ENCODE results near the gene ZDHHC7. TPM values are rescaled to one million over a fixed set of nuclear protein-coding genes. Genes with fewer than 3 reads are reported as not detected.

ZDHHC7 gene
- total and polyA plus RNA-seq, 4 donors = 2.5 to 14.9 (median 12.1) TPM

GRCh38 chr16:85045641-85046471 is 34.5 kb upstream of the ZDHHC7 start (continued):
- no peak for TF ChIP-seq REST (IDR thresholded peaks at IDR 0.05)
- no peak for TF ChIP-seq NR2F2 (IDR thresholded peaks at IDR 0.05)
- no peak for TF ChIP-seq FOXA1 (IDR thresholded peaks at IDR 0.05)
- TF ChIP-seq TAF1 (conservative IDR thresholded peaks at IDR 0.05) = no peak
- no peak for TF ChIP-seq FOXA2 (IDR thresholded peaks at IDR 0.05)
- no peak for TF ChIP-seq SP1 (IDR thresholded peaks at IDR 0.05)
- no peak for TF ChIP-seq YY1 (IDR thresholded peaks at IDR 0.05)
- TF ChIP-seq JUND (IDR thresholded peaks at IDR 0.05) = no peak

- Histone ChIP-seq H3K4me1 (ENCODE audit: control insufficient read depth in 4 of 4, insufficient read depth in 4 of 4, low read length in 3 of 4) (peaks cover 0 to 3% (median 0%) of the 10 kb centered on the region in 4 donors), H3K9me3 (ENCODE audit: control insufficient read depth in 4 of 4, low read length in 3 of 4) (no peaks in the 10 kb centered on the region), H3K4me3 (ENCODE audit: low read depth in 1 of 3, low read length in 3 of 3) (no peak overlapping the region), H3K27ac (ENCODE audit: low read depth in 1 of 2, low read length in 2 of 2) (no peak overlapping the region), H3K9ac (ENCODE audit: low read depth in 1 of 2, low read length in 2 of 2) (no peak overlapping the region), H3K27me3 (ENCODE audit: control insufficient read depth in 4 of 4, insufficient read depth in 4 of 4, low read length in 3 of 4) (no peaks in the 10 kb centered on the region), H3K36me3 (ENCODE audit: control insufficient read depth in 4 of 4, insufficient read depth in 3 of 4, low read depth in 1 of 4, low read length in 3 of 4) (no peaks in the 10 kb centered on the region)
- DNase-seq (ENCODE audit: low spot score) = no peak
- TF ChIP-seq, protein P1, sequence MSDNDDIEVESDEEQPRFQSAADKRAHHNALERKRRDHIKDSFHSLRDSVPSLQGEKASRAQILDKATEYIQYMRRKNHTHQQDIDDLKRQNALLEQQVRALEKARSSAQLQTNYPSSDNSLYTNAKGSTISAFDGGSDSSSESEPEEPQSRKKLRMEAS (IDR thresholded peaks at IDR 0.05) = no peak
- no peak for TF ChIP-seq SP1 (IDR thresholded peaks at IDR 0.05)
- no peak for TF ChIP-seq ATF3 (IDR thresholded peaks at IDR 0.05)
- TF ChIP-seq FOXA2 (IDR thresholded peaks at IDR 0.05) = no peak
- TF ChIP-seq HNF4G (IDR thresholded peaks at IDR 0.05) = no peak
- no peak for TF ChIP-seq HNF4A (conservative IDR thresholded peaks at IDR 0.05)
- no peak for TF ChIP-seq REST (IDR thresholded peaks at IDR 0.05)
- no peak for TF ChIP-seq EGR1 (IDR thresholded peaks at IDR 0.05; ENCODE audit: low read depth in 2 of 2)
- TF ChIP-seq, protein P2, sequence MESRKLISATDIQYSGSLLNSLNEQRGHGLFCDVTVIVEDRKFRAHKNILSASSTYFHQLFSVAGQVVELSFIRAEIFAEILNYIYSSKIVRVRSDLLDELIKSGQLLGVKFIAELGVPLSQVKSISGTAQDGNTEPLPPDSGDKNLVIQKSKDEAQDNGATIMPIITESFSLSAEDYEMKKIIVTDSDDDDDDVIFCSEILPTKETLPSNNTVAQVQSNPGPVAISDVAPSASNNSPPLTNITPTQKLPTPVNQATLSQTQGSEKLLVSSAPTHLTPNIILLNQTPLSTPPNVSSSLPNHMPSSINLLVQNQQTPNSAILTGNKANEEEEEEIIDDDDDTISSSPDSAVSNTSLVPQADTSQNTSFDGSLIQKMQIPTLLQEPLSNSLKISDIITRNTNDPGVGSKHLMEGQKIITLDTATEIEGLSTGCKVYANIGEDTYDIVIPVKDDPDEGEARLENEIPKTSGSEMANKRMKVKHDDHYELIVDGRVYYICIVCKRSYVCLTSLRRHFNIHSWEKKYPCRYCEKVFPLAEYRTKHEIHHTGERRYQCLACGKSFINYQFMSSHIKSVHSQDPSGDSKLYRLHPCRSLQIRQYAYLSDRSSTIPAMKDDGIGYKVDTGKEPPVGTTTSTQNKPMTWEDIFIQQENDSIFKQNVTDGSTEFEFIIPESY (IDR thresholded peaks at IDR 0.05) = no peak
- no peak for TF ChIP-seq TAF1 (conservative IDR thresholded peaks at IDR 0.05)
- no peak for TF ChIP-seq JUND (IDR thresholded peaks at IDR 0.05)
- TF ChIP-seq YY1 (IDR thresholded peaks at IDR 0.05) = no peak
- no peak for TF ChIP-seq FOXA1 (IDR thresholded peaks at IDR 0.05)
- no peak for TF ChIP-seq RXRA (IDR thresholded peaks at IDR 0.05)
- TF ChIP-seq GABPA (IDR thresholded peaks at IDR 0.05 in 1 of 2, conservative IDR thresholded peaks at IDR 0.05 in 1 of 2) = no peak
- no peak for TF ChIP-seq RAD21 (IDR thresholded peaks at IDR 0.05)
- no peak for TF ChIP-seq NR2F2 (IDR thresholded peaks at IDR 0.05)
- TF ChIP-seq, protein P3, sequence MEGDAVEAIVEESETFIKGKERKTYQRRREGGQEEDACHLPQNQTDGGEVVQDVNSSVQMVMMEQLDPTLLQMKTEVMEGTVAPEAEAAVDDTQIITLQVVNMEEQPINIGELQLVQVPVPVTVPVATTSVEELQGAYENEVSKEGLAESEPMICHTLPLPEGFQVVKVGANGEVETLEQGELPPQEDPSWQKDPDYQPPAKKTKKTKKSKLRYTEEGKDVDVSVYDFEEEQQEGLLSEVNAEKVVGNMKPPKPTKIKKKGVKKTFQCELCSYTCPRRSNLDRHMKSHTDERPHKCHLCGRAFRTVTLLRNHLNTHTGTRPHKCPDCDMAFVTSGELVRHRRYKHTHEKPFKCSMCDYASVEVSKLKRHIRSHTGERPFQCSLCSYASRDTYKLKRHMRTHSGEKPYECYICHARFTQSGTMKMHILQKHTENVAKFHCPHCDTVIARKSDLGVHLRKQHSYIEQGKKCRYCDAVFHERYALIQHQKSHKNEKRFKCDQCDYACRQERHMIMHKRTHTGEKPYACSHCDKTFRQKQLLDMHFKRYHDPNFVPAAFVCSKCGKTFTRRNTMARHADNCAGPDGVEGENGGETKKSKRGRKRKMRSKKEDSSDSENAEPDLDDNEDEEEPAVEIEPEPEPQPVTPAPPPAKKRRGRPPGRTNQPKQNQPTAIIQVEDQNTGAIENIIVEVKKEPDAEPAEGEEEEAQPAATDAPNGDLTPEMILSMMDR (IDR thresholded peaks at IDR 0.05; ENCODE audit: low read depth, low read length, missing input control) = no peak
- WGBS = 99% methylated on average over 5 of the region's 5 CpGs
These were observed 33.7 kb upstream of the ZDHHC7 start for GRCh38 chr16:85045077-85045476.

Data from liver (tissue), 9 donors.